SK-N-SH treated with all-trans-retinoic acid at 6 μM for 48 hours (cell line): ENCODE results near the gene DGKZ.

ENCODE experiments used
- ATAC-seq: fragments of 200-7000 bp; cut with Tn5 transposase; 3 replicates; pipeline ENCODE4 v1.9.1; 2020; ENCODE audit warnings: mild to moderate bottlenecking, moderate library complexity
- ARNTL ChIP-seq: fragments of 450-650 bp; formaldehyde crosslinking; IDR thresholded peaks from 2 replicates; pipeline ENCODE4 v1.5.0; 2020; ENCODE audit warnings: low read depth, mild to moderate bottlenecking, moderate library complexity, borderline replicate concordance
- BACH2 ChIP-seq: fragments of 250-450 bp; sonication (Bioruptor Pico); IDR thresholded peaks from 2 replicates; pipeline ENCODE4 v1.9.0; 2021; ENCODE audit warnings: mild to moderate bottlenecking, borderline replicate concordance
- CREB5 ChIP-seq: fragments of 250-450 bp; sonication (Bioruptor Pico); IDR thresholded peaks from 2 replicates; pipeline ENCODE4 v1.5.1; 2020; ENCODE audit warnings: low read depth, mild to moderate bottlenecking, moderate library complexity
- CSDC2 ChIP-seq: fragments of 250-450 bp; sonication (Bioruptor Pico); IDR thresholded peaks from 2 replicates; pipeline ENCODE4 v1.5.0; 2020; ENCODE audit warnings: mild to moderate bottlenecking, moderate library complexity
- CSRNP3 ChIP-seq: fragments of 250-450 bp; sonication (Bioruptor Pico); IDR thresholded peaks from 2 replicates; pipeline ENCODE4 v1.5.1; 2021; ENCODE audit warnings: mild to moderate bottlenecking, moderate library complexity
- ESRRG ChIP-seq: fragments of 250-450 bp; sonication (Bioruptor Pico); IDR thresholded peaks from 2 replicates; pipeline ENCODE4 v1.6.1; 2021; ENCODE audit warnings: mild to moderate bottlenecking
- GLIS3 ChIP-seq: fragments of 250-450 bp; sonication (Bioruptor Pico); IDR thresholded peaks from 2 replicates; pipeline ENCODE4 v1.5.0; 2020; ENCODE audit warnings: mild to moderate bottlenecking, moderate library complexity
- PATZ1 ChIP-seq: fragments of 250-450 bp; sonication (Bioruptor Pico); IDR thresholded peaks from 2 replicates; pipeline ENCODE4 v1.8.0; 2020; ENCODE audit warnings: mild to moderate bottlenecking, moderate library complexity, borderline replicate concordance
- POU6F1 ChIP-seq: fragments of 250-450 bp; sonication (Bioruptor Pico); IDR thresholded peaks from 2 replicates; pipeline ENCODE4 v1.8.0; 2021; ENCODE audit warnings: low read depth, mild to moderate bottlenecking, moderate library complexity, borderline replicate concordance
- PPARA ChIP-seq: fragments of 250-450 bp; sonication (Bioruptor Pico); IDR thresholded peaks from 2 replicates; pipeline ENCODE4 v1.5.0; 2020; ENCODE audit warnings: mild to moderate bottlenecking, borderline replicate concordance
- RARB ChIP-seq: fragments of 250-450 bp; sonication (Bioruptor Pico); IDR thresholded peaks from 2 replicates; pipeline ENCODE4 v1.8.0; 2021; ENCODE audit warnings: mild to moderate bottlenecking, moderate library complexity
- SNAI2 ChIP-seq: fragments of 250-450 bp; sonication (Bioruptor Pico); IDR thresholded peaks from 2 replicates; pipeline ENCODE4 v1.5.0; 2020; ENCODE audit warnings: mild to moderate bottlenecking, moderate library complexity
- TCF4 ChIP-seq: fragments of 250-450 bp; sonication (Bioruptor Pico); IDR thresholded peaks from 2 replicates; pipeline ENCODE4 v1.8.0; 2021; ENCODE audit warnings: mild to moderate bottlenecking, moderate library complexity, borderline replicate concordance
- TOX ChIP-seq: fragments of 250-450 bp; sonication (Bioruptor Pico); IDR thresholded peaks from 2 replicates; pipeline ENCODE4 v1.8.0; 2021; ENCODE audit warnings: mild to moderate bottlenecking, moderate library complexity, borderline replicate concordance
- TSHZ2 ChIP-seq: fragments of 250-450 bp; sonication (Bioruptor Pico); IDR thresholded peaks from 2 replicates; pipeline ENCODE4 v1.5.0; 2020; ENCODE audit warnings: mild to moderate bottlenecking, moderate library complexity
- ZFP3 ChIP-seq: fragments of 250-450 bp; sonication (Bioruptor Pico); IDR thresholded peaks from 2 replicates; pipeline ENCODE4 v1.5.0; 2020; ENCODE audit warnings: mild to moderate bottlenecking, moderate library complexity
- ZFP30 ChIP-seq: fragments of 450-650 bp; formaldehyde crosslinking; IDR thresholded peaks from 2 replicates; pipeline ENCODE4 v1.5.0; 2022; ENCODE audit warnings: mild to moderate bottlenecking, moderate library complexity
- ZNF565 ChIP-seq: fragments of 450-650 bp; formaldehyde crosslinking; conservative IDR thresholded peaks from 2 replicates; pipeline ENCODE4 v1.5.0; 2020; ENCODE audit warnings: low read depth, mild to moderate bottlenecking, moderate library complexity

The DGKZ gene

GRCh38 chr11:46413760-46414465 lies 66.7 kb downstream of the DGKZ start (continued):
- TF ChIP-seq TSHZ2 (CRISPR knock-in tag) (no peak), TCF4 (no peak), BACH2 (CRISPR knock-in tag) (no peak)
- TF ChIP-seq, all 23 proteins: peak for 0

- ATAC-seq, result no peak
- TF ChIP-seq TOX (CRISPR knock-in tag) (no peak), PPARA (CRISPR knock-in tag) (no peak), ZFP30 (CRISPR knock-in tag) (no peak), ZFP3 (CRISPR knock-in tag) (no peak), SNAI2 (CRISPR knock-in tag) (no peak), PATZ1 (CRISPR knock-in tag) (no peak), TCF4 (no peak), ZNF565 (CRISPR knock-in tag) (no peak), TSHZ2 (CRISPR knock-in tag) (no peak), CREB5 (CRISPR knock-in tag) (no peak), CSDC2 (CRISPR knock-in tag) (no peak), ESRRG (CRISPR knock-in tag) (no peak), POU6F1 (no peak), GLIS3 (CRISPR knock-in tag) (no peak), RARB (CRISPR knock-in tag) (no peak), ARNTL (CRISPR knock-in tag) (no peak)
Observed at GRCh38 chr11:46414466-46414796, 67.2 kb downstream of the DGKZ start.

- ATAC-seq, result no peak
- TF ChIP-seq ESRRG (CRISPR knock-in tag) (no peak), CSRNP3 (no peak)
Observed at GRCh38 chr11:46414879-46415278, 67.6 kb downstream of the DGKZ start.
